Neural cell (in vitro differentiated cells): ENCODE results near the gene ZNF726.

Experiments
- CTCF ChIP-seq: fragments of 450-650 bp; IDR thresholded peaks from 2 replicates; pipeline ENCODE4 v1.5.1; 2014; ENCODE audit warnings: antibody characterized with exemption, mild to moderate bottlenecking, moderate library complexity; ENCODE audit not compliant: poor library complexity, severe bottlenecking
- RAD21 ChIP-seq: fragments of 450-650 bp; conservative IDR thresholded peaks from 2 replicates; pipeline ENCODE4 v1.6.1; 2014; ENCODE audit warnings: antibody characterized with exemption, mild to moderate bottlenecking, moderate library complexity
- SMC3 ChIP-seq: fragments of 450-650 bp; conservative IDR thresholded peaks from 2 replicates; pipeline ENCODE4 v1.6.1; 2014; ENCODE audit warnings: antibody characterized with exemption, mild to moderate bottlenecking, moderate library complexity; ENCODE audit not compliant: poor library complexity

GRCh38 chr19:23867895-23868294 lies 46.8 kb upstream of the ZNF726 start:
- no peak for TF ChIP-seq RAD21
- TF ChIP-seq CTCF, result no peak
- no peak for TF ChIP-seq SMC3
